Brain microvascular endothelial cell (primary cell): ENCODE data around the gene TPSD1.
"Not testable (repeated sequence)": the region's sequence is repeated elsewhere in the genome, so short reads cannot be mapped to it uniquely, and the experiment has no call there.

Experiments
- DNase-seq: peaks from one replicate; pipeline ENCODE4 v3.0.0-alpha.2; 2020
- H3K27ac ChIP-seq: fragments of 250-450 bp; sonication (Bioruptor Pico); 2 replicates; pipeline ENCODE4 v1.5.1; 2020; ENCODE audit warnings: mild to moderate bottlenecking, moderate library complexity
- H3K27me3 ChIP-seq: fragments of 250-450 bp; sonication (Bioruptor Pico); replicated peaks from 2 replicates; pipeline ENCODE4 v1.5.1; 2020; ENCODE audit warnings: mild to moderate bottlenecking
- H3K36me3 ChIP-seq: fragments of 250-450 bp; sonication (Bioruptor Pico); replicated peaks from 2 replicates; pipeline ENCODE4 v1.5.1; 2020; ENCODE audit warnings: mild to moderate bottlenecking
- H3K4me3 ChIP-seq: 2 replicates; pipeline ENCODE4 v1.5.1; 2011; ENCODE audit warnings: low read depth, mild to moderate bottlenecking, control low read depth, low read length, moderate library complexity
- CTCF ChIP-seq: IDR thresholded peaks from 2 replicates; pipeline ENCODE4 v1.5.1; 2011; ENCODE audit warnings: low read depth, mild to moderate bottlenecking, moderate library complexity, low read length, control low read depth, inconsistent platforms; ENCODE audit errors: missing control alignments
- in situ Hi-C: cut with HindIII; loops from 2 replicates; pipeline ENCODE4 v1.10.0; 2017; ENCODE audit warnings: low sequenced_read_pairs, low pct_ligation_motif_present

Gene TPSD1

GRCh38 chr16:1291576-1291974 is 35.7 kb downstream of the TPSD1 start:
- in situ Hi-C loops = no loop called here
- no peaks in the 10 kb centered on the region for H3K36me3 ChIP-seq
- DNase-seq = no peak
- H3K4me3 ChIP-seq = no peak overlapping the region
- TF ChIP-seq CTCF = no peak
- no peak overlapping the region for H3K27ac ChIP-seq
- H3K27me3 ChIP-seq = peaks cover 42% of the 10 kb centered on the region

- H3K36me3 ChIP-seq, H3K27ac ChIP-seq, DNase-seq, in situ Hi-C loops, H3K4me3 ChIP-seq: not testable (repeated sequence)
- peaks cover 40% of the 10 kb centered on the region for H3K27me3 ChIP-seq
Observed at GRCh38 chr16:1292208-1292607, 36.3 kb downstream of the TPSD1 start.

- in situ Hi-C loops, H3K27ac ChIP-seq, H3K36me3 ChIP-seq, DNase-seq, H3K4me3 ChIP-seq: not testable (repeated sequence)
- H3K27me3 ChIP-seq = peaks cover 36% of the 10 kb centered on the region
Observed at GRCh38 chr16:1292808-1293207, 36.9 kb downstream of the TPSD1 start.

- no peak for TF ChIP-seq CTCF
- Histone ChIP-seq H3K27me3 (peaks cover 25% of the 10 kb centered on the region), H3K4me3 (no peak overlapping the region), H3K27ac (no peak overlapping the region), H3K36me3 (no peaks in the 10 kb centered on the region)
- DNase-seq = no peak
- in situ Hi-C loops = no loop called here
Observed at GRCh38 chr16:1293921-1294656, 38.2 kb downstream of the TPSD1 start.

GRCh38 chr16:1295465-1295864 is 39.6 kb downstream of the TPSD1 start:
- Histone ChIP-seq H3K4me3 (no peak overlapping the region), H3K27me3 (peaks cover 20% of the 10 kb centered on the region), H3K27ac (no peak overlapping the region), H3K36me3 (no peaks in the 10 kb centered on the region)
- in situ Hi-C loops = no loop called here
- no peak for TF ChIP-seq CTCF
- DNase-seq = no peak

GRCh38 chr16:1296688-1297017 is 40.8 kb downstream of the TPSD1 start:
- DNase-seq, in situ Hi-C loops, H3K27me3 ChIP-seq, H3K36me3 ChIP-seq, H3K27ac ChIP-seq, H3K4me3 ChIP-seq: not testable (repeated sequence)

GRCh38 chr16:1297018-1297696 is 41.3 kb downstream of the TPSD1 start:
- DNase-seq = peak; percentile 37
- Histone ChIP-seq H3K4me3 (no peak overlapping the region), H3K27ac (no peak overlapping the region), H3K27me3 (peaks cover 6% of the 10 kb centered on the region), H3K36me3 (no peaks in the 10 kb centered on the region)
- no peak for TF ChIP-seq CTCF
- in situ Hi-C loops = no loop called here
